Common myeloid progenitor, CD34-positive (primary cell): ENCODE data around the gene HSD11B1L. TPM values are rescaled to one million over a fixed set of nuclear protein-coding genes. Genes with fewer than 3 reads are reported as not detected.

Experiments used
- CTCF ChIA-PET: fragments of 350-600 bp; sonication (Branson Sonifier 250); formaldehyde crosslinking; loops from one replicate; lab custom pipeline; 2021; ENCODE audit warnings: antibody characterized with exemption; lab: Charles Lee
- POLR2A ChIA-PET: fragments of 350-600 bp; sonication (Branson Sonifier 250); formaldehyde crosslinking; loops from one replicate; lab custom pipeline; 2021; ENCODE audit warnings: antibody characterized with exemption; lab: Charles Lee
- DNase-seq, 3 donors: peaks; one replicate each; pipeline versions ENCODE4 v3.0.0 to v3.0.0-alpha.2; 2013
- H3K27ac ChIP-seq, 2 experiments: 1 replicate in 1 of 2; 2 replicates in 1 of 2; pipeline ENCODE4 v1.7.0; 2013; ENCODE audit warnings: inconsistent platforms in 2 of 2, low read length in 2 of 2, mild to moderate bottlenecking in 2 of 2, low read depth in 1 of 2, moderate library complexity in 1 of 2; ENCODE audit not compliant: severe bottlenecking in 2 of 2, insufficient read depth in 1 of 2, poor library complexity in 1 of 2
- H3K27me3 ChIP-seq, 5 experiments: replicated peaks in 2 of 5; 1 replicate in 3 of 5; 2 replicates in 2 of 5; pipeline versions ENCODE4 v1.6.1 to v1.7.0; 2013; ENCODE audit warnings: low read length in 4 of 5, mild to moderate bottlenecking in 2 of 5, moderate library complexity in 2 of 5, inconsistent platforms in 1 of 5; ENCODE audit not compliant: insufficient read depth in 5 of 5, control insufficient read depth in 4 of 5
- H3K36me3 ChIP-seq, 4 experiments: 1 replicate in 2 of 4; 2 replicates in 2 of 4; pipeline versions ENCODE4 v1.6.1 to v1.7.0; 2013; ENCODE audit warnings: low read length in 3 of 4, control low read depth in 1 of 4, mild to moderate bottlenecking in 1 of 4; ENCODE audit not compliant: control insufficient read depth in 4 of 4, insufficient read depth in 4 of 4
- H3K4me1 ChIP-seq, 4 experiments: 1 replicate in 3 of 4; 2 replicates in 1 of 4; pipeline versions ENCODE4 v1.6.1 to v1.7.1; 2013; ENCODE audit warnings: low read length in 3 of 4, mild to moderate bottlenecking in 3 of 4, control low read depth in 1 of 4, inconsistent platforms in 1 of 4, moderate library complexity in 1 of 4; ENCODE audit not compliant: control insufficient read depth in 4 of 4, insufficient read depth in 4 of 4; ENCODE audit errors: control extremely low read depth in 1 of 4
- H3K4me3 ChIP-seq, 7 experiments: 1 replicate in 4 of 7; 2 replicates in 3 of 7; pipeline versions ENCODE4 v1.5.1 to v1.7.0; 2013; ENCODE audit warnings: mild to moderate bottlenecking in 7 of 7, low read length in 6 of 7, moderate library complexity in 6 of 7, inconsistent platforms in 2 of 7, low read depth in 2 of 7, control low read depth in 1 of 7; ENCODE audit not compliant: insufficient read depth in 4 of 7, control insufficient read depth in 1 of 7; ENCODE audit errors: extremely low read depth in 1 of 7
- H3K9me3 ChIP-seq, 5 experiments: 1 replicate in 4 of 5; 2 replicates in 1 of 5; pipeline versions ENCODE4 v1.6.1 to v1.7.1; 2013; ENCODE audit warnings: low read length in 4 of 5, mild to moderate bottlenecking in 2 of 5, inconsistent platforms in 1 of 5, low read depth in 1 of 5, moderate library complexity in 1 of 5; ENCODE audit not compliant: control insufficient read depth in 4 of 5, insufficient read depth in 2 of 5; ENCODE audit errors: control extremely low read depth in 1 of 5
- WGBS: methylation state at CpG from one replicate; pipeline ENCODE4 v1.1.5; 2013; ENCODE audit not compliant: insufficient coverage; 5-methylcytosine and 5-hydroxymethylcytosine counted together
- polyA plus RNA-seq: library from polyadenylated mRNA; unstranded; fragments of 120-200 nt; gene quantifications from one replicate; pipeline ENCODE4 v1.2.1, GENCODE V29; 2013

HSD11B1L gene, protein sequence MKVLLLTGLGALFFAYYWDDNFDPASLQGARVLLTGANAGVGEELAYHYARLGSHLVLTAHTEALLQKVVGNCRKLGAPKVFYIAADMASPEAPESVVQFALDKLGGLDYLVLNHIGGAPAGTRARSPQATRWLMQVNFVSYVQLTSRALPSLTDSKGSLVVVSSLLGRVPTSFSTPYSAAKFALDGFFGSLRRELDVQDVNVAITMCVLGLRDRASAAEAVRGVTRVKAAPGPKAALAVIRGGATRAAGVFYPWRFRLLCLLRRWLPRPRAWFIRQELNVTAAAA
- polyA plus RNA-seq, result 5.5 TPM

DNA sequence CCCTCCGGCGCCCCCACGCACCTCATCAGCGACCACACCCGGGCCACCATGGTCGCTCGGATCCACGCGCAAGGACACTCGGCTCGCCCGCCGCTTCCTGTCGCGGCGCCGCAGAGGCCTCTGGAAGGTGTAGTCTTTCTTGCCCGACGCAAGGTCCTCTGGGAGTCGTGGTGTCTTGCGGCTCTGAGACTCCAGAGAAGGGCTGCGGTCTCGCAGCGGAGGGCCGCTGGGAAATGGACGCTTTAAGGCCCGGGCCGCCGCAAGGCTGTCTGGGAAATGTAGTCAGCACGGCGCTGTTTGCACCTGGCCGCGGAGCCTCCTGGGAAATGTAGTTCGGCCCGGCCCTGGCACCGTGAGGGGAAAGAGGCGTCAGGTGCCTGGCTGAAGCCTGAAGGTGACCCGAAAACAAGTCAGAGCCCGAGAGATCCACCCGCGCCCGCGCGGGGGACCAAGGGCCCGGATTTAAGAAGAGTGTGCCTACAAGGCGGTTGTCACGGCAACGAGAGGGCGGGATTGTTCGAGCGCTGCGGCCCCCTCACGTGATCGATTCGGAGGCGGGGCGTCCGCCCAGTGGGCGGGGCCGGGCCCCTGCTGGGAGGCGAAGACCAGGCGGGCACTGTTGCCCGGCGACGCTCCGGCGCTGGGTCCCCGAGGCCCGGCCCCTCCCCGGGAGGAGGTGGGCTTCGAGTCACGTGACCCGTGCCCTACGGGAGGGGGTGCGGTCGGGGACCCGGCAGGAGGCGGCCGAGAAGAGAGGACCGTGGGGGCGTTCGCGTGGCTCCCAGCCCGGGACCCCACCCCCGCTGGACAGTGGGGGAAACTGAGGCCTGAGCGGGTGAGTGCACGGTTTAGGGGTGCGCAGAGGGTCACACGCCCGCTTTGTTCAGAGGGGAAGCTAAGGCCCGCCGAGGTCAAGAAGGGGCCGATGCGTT is at the start of gene HSD11B1L, which contains the start of gene MICOS13:
TSS of gene HSD11B1L (plus strand) at position 591 of the 932 bp plus-strand sequence. CDS start 3,806 bp downstream, outside the sequence.
TSS of gene MICOS13 (minus strand) at position 80 of the 932 bp plus-strand sequence. CDS start at position 50, 30 bp downstream.
- CTCF ChIA-PET, result no interaction called here
- peak; percentile 99 to 100 (median 100) for DNase-seq
- Histone ChIP-seq H3K4me3 (peak within 1 kb of the TSS; percentile 83 to 97 (median 90)), H3K9me3 (no peaks in the 10 kb centered on the region), H3K27ac (peak within 1 kb of the TSS; percentile 93 to 97), H3K36me3 (peaks cover 0 to 16% (median 3%) of the 10 kb centered on the region in 4 experiments), H3K4me1 (peaks cover 0 to 19% (median 13%) of the 10 kb centered on the region in 4 experiments), H3K27me3 (no peaks in the 10 kb centered on the region)
- WGBS, result under 1% methylated on average over 56 of the region's 94 CpGs
- POLR2A ChIA-PET, result no interaction called here

DNA sequence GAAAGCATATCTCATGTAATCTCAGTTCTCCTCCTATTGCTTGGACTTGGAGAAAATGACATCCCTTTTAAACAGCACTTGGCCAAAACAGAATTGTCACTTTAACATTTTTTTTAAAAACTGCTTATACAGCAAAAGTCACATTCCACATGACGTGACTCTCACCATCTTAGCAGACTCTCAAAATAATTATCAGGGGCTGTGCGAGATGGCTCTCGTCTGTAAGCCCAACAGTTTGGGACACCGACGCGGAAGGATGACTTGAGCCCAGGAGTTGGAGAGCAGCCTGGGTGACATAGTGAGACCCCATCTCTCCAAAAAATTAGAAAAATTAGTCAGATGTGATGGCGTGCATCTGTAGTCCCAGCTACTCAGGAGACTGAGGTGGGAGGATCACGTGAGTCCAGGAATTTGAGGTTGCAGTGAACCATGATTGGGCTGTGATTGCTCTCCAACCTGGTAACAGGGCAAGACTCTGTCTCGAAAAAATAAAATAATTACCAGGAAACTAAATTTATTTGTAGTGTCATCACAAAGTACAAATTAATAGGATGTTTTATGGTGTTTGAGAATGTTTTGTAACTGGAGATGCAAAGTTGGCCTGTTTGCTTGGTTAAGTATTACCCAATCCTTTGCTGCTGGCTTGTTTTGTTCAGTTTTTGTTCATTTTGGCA is 49.1 kb upstream of the HSD11B1L start:
- peaks cover 4 to 73% (median 33%) of the 10 kb centered on the region in 4 experiments for H3K36me3 ChIP-seq
- H3K27ac ChIP-seq, result peak overlapping the region in 1 of 2 experiments; percentile 27
- H3K4me1 ChIP-seq, result peaks cover 16 to 29% (median 26%) of the 10 kb centered on the region in 4 experiments
- POLR2A ChIA-PET, result no interaction called here
- no peaks in the 10 kb centered on the region for H3K27me3 ChIP-seq
- H3K4me3 ChIP-seq, result no peak overlapping the region
- H3K9me3 ChIP-seq, result no peaks in the 10 kb centered on the region
- CTCF ChIA-PET, result no interaction called here
- WGBS, result 97% methylated on average over 5 of the region's 9 CpGs
- DNase-seq, result no peak

DNA sequence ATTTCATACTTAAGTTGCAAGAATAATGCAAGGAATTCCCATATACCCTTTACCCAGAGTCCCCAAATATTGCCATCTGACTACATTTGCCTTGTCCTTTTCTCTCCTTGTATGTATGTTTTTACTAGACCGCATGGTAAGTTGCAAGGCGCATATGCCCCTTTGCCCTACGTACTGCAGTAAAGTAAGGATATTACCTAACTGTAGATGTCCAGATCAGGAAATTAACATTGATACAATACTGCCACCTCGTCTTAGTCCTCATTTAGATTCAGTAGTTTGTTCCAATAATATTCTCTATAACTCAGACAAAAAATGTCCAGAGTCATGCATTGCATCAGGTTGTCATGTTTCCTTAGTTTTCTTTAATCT is 48.6 kb upstream of the HSD11B1L start:
- CTCF ChIA-PET, result no interaction called here
- peaks cover 4 to 68% (median 28%) of the 10 kb centered on the region in 4 experiments for H3K36me3 ChIP-seq
- POLR2A ChIA-PET, result no interaction called here
- H3K9me3 ChIP-seq, result no peaks in the 10 kb centered on the region
- peaks cover 15 to 24% (median 21%) of the 10 kb centered on the region in 4 experiments for H3K4me1 ChIP-seq
- no peak for DNase-seq
- no peak overlapping the region for H3K4me3 ChIP-seq
- H3K27me3 ChIP-seq, result no peaks in the 10 kb centered on the region
- 80% methylated on average over 2 of the region's 4 CpGs for WGBS
- peak overlapping the region in 1 of 2 experiments; percentile 27 for H3K27ac ChIP-seq

DNA sequence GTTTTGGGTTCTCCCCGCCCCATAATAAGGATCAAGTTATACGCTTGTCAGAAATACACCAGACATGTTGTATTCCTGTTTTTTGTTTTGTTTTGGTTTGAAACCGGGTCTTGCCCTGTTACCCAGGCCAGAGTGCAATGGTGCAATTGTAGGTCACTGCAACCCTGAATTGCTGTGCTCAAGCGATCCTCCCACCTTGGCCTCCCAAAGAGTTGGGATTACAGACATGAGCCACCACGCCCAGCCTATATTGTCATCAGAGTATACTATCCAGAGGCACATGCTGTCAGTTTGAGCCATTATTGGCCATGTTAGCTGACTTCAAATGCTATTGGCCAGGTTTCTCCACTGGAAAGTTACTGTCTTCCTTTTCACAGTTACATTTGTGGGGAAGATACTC is 48.2 kb upstream of the HSD11B1L start:
- 100% methylated on average over 4 of the region's 5 CpGs for WGBS
- Histone ChIP-seq H3K36me3 (peaks cover 4 to 68% (median 27%) of the 10 kb centered on the region in 4 experiments), H3K4me1 (peaks cover 13 to 20% (median 17%) of the 10 kb centered on the region in 4 experiments), H3K4me3 (no peak overlapping the region), H3K27ac (no peak overlapping the region), H3K27me3 (no peaks in the 10 kb centered on the region), H3K9me3 (no peaks in the 10 kb centered on the region)
- no peak for DNase-seq
- ChIA-PET CTCF (no interaction called here), POLR2A (no interaction called here)

DNA sequence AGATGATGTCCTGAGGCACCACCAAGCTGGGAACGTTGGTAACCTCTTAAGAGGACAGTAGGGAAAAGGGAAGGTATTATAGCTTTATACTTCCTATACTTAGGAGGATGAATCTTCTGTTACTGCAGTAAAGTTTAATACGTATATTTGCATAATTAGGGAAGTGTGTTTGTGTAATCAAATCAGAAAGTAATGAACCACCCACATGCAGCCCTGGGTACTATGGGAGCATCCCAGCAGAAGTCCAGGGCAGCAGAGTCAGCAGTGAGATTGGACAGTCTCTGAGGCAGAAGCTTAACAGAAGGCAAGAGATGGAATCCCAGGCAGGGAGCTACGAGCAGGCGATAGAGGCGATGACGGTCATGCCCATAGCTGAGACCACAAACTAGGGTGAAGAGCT is 45.4 kb upstream of the HSD11B1L start:
- no peak overlapping the region for H3K4me3 ChIP-seq
- CTCF ChIA-PET, result no interaction called here
- no peak overlapping the region for H3K27ac ChIP-seq
- H3K4me1 ChIP-seq, result no peaks in the 10 kb centered on the region
- POLR2A ChIA-PET, result interaction anchor here (1.1 kb wide), 1 partner anchor 19 kb away, joined by 4 read pairs; no protein-coding TSS in a partner anchor
- 97% methylated on average over 5 of the region's 6 CpGs for WGBS
- peaks cover 4 to 48% (median 19%) of the 10 kb centered on the region in 4 experiments for H3K36me3 ChIP-seq
- no peaks in the 10 kb centered on the region for H3K9me3 ChIP-seq
- DNase-seq, result no peak
- no peaks in the 10 kb centered on the region for H3K27me3 ChIP-seq

DNA sequence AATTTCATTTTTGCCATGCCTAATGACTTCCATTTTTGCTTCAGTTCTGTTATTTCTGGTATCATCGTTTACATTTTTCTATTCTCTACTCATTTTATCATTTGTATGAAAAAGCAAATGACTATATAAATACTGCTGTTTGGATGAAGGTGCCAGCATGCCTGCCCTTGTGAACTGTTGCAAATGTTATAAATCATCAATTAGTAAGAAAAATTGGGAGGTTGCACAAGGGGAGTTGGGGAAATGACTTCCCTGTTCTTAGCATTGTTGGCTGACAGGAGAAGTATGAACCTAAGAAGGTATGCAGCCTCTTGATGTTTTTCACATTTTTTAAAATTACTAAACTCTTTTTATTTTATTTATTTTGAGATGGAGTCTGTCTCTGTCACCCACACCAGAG is 42.9 kb upstream of the HSD11B1L start:
- no peak for DNase-seq
- no CpG with 5 or more reads among the region's 1 CpG for WGBS
- Histone ChIP-seq H3K4me1 (no peaks in the 10 kb centered on the region), H3K27me3 (no peaks in the 10 kb centered on the region), H3K9me3 (no peaks in the 10 kb centered on the region), H3K4me3 (no peak overlapping the region), H3K27ac (no peak overlapping the region), H3K36me3 (peaks cover 7 to 53% (median 25%) of the 10 kb centered on the region in 4 experiments)
- CTCF ChIA-PET, result interaction anchor here (0.7 kb wide), 1 partner anchor 286 kb away, joined by 4 read pairs; no protein-coding TSS in a partner anchor
- POLR2A ChIA-PET, result no interaction called here
